Muscle of leg (tissue), 11 donors: ENCODE results near the gene PKMYT1. TPM values are rescaled to one million over a fixed set of nuclear protein-coding genes. Genes with fewer than 3 reads are reported as not detected.

ENCODE experiments used
- DNase-seq: peaks from one replicate; pipeline ENCODE4 v3.0.0; 2013
- H3K27ac ChIP-seq: one replicate; pipeline ENCODE4 v1.5.1; 2013; ENCODE audit warnings: mild to moderate bottlenecking, low read length, control low read depth
- H3K27me3 ChIP-seq: one replicate; pipeline ENCODE4 v1.6.1; 2013; ENCODE audit warnings: low read length; ENCODE audit not compliant: control insufficient read depth, insufficient read depth
- H3K36me3 ChIP-seq: one replicate; pipeline ENCODE4 v1.6.1; 2013; ENCODE audit warnings: low read length; ENCODE audit not compliant: control insufficient read depth, insufficient read depth
- H3K4me1 ChIP-seq: one replicate; pipeline ENCODE4 v1.6.1; 2013; ENCODE audit warnings: low read length; ENCODE audit not compliant: control insufficient read depth, insufficient read depth
- H3K4me3 ChIP-seq: one replicate; pipeline ENCODE4 v1.5.1; 2013; ENCODE audit warnings: low read length, control low read depth
- H3K9me3 ChIP-seq: replicated peaks from 2 replicates; pipeline ENCODE4 v1.6.1; 2013; ENCODE audit warnings: low read depth, low read length; ENCODE audit not compliant: control insufficient read depth
- WGBS: methylation state at CpG from one replicate; pipeline ENCODE4 v1.1.5; 2013; ENCODE audit warnings: missing lambda C conversion rate; ENCODE audit not compliant: insufficient coverage; 5-methylcytosine and 5-hydroxymethylcytosine counted together
- polyA plus RNA-seq, 8 donors: library from polyadenylated mRNA; unstranded; fragments of 120-200 nt; gene quantifications; one replicate each; pipeline versions ENCODE4 v1.2.1 to v1.2.3, GENCODE V29; 2013; ENCODE audit warnings: inconsistent platforms in 1 of 8, low replicate concordance in 1 of 8; ENCODE audit not compliant: insufficient read length in 8 of 8, insufficient read depth in 1 of 8
- total RNA-seq: library from RNA; stranded (reverse); fragments of 120-200 nt; gene quantifications from one replicate; pipeline ENCODE4 v1.2.4, GENCODE V29; 2013

Gene PKMYT1
- total and polyA plus RNA-seq, 9 donors, result 3.6 to 19.4 (median 14.1) TPM

GRCh38 chr16:2926650-2926999, 53.6 kb downstream of the PKMYT1 start:
- no CpG with 5 or more reads among the region's 5 CpGs for WGBS
- Histone ChIP-seq H3K36me3 (peaks cover 27% of the 10 kb centered on the region), H3K4me3 (no peak overlapping the region)

GRCh38 chr16:2925951-2926649, 54.1 kb downstream of the PKMYT1 start:
- Histone ChIP-seq H3K9me3 (no peaks in the 10 kb centered on the region), H3K27me3 (no peaks in the 10 kb centered on the region), H3K27ac (no peak overlapping the region), H3K4me1 (peaks cover 18% of the 10 kb centered on the region), H3K4me3 (no peak overlapping the region), H3K36me3 (peaks cover 22% of the 10 kb centered on the region)
- no peak for DNase-seq
- WGBS, result 50% methylated on average over 4 of the region's 9 CpGs

More at GRCh38 chr16:2926650-2926999, 53.6 kb downstream of the PKMYT1 start:
- no peak overlapping the region for H3K27ac ChIP-seq
- no peaks in the 10 kb centered on the region for H3K9me3 ChIP-seq
- H3K4me1 ChIP-seq, result peaks cover 18% of the 10 kb centered on the region
- DNase-seq, result no peak
- H3K27me3 ChIP-seq, result no peaks in the 10 kb centered on the region

GRCh38 chr16:2924901-2925755, 55.1 kb downstream of the PKMYT1 start:
- H3K36me3 ChIP-seq, result peaks cover 15% of the 10 kb centered on the region
- peak; percentile 26 for DNase-seq
- H3K27me3 ChIP-seq, result no peaks in the 10 kb centered on the region
- H3K27ac ChIP-seq, result peak overlapping the region; percentile 42
- H3K4me3 ChIP-seq, result no peak overlapping the region
- H3K4me1 ChIP-seq, result peaks cover 18% of the 10 kb centered on the region
- H3K9me3 ChIP-seq, result no peaks in the 10 kb centered on the region
- WGBS, result 38% methylated on average over 31 of the region's 42 CpGs

- WGBS, result 90% methylated on average over 2 of the region's 14 CpGs
- H3K36me3 ChIP-seq, result peaks cover 6% of the 10 kb centered on the region
- no peak for DNase-seq
Measured at GRCh38 chr16:2923481-2923880, 56.8 kb downstream of the PKMYT1 start.

More at GRCh38 chr16:2923481-2923880, 56.8 kb downstream of the PKMYT1 start:
- no peaks in the 10 kb centered on the region for H3K27me3 ChIP-seq
- no peak overlapping the region for H3K27ac ChIP-seq
- no peak overlapping the region for H3K4me3 ChIP-seq
- peaks cover 23% of the 10 kb centered on the region for H3K4me1 ChIP-seq
- no peaks in the 10 kb centered on the region for H3K9me3 ChIP-seq

Other genes starting within 250 kb of the PKMYT1 start
- gene SRRM2, start 227.8 kb downstream of the PKMYT1 start, total RNA-seq, result 103 TPM
- gene SRRM2, start 227.8 kb downstream of the PKMYT1 start, polyA plus RNA-seq, result 100 to 1,000 TPM; 377 to 610 (median 519) TPM
- gene ELOB, start 203.2 kb downstream of the PKMYT1 start, total RNA-seq, result 218 TPM
- 100 to 1,000 TPM; 162 to 228 (median 189) TPM for gene ELOB, start 203.2 kb downstream of the PKMYT1 start, polyA plus RNA-seq
- gene PRSS33, start 192.9 kb downstream of the PKMYT1 start, total RNA-seq, result not detected
- not detected for gene PRSS33, start 192.9 kb downstream of the PKMYT1 start, polyA plus RNA-seq
- gene PRSS41, start 182.0 kb downstream of the PKMYT1 start, total RNA-seq, result not detected
- gene PRSS41, start 182.0 kb downstream of the PKMYT1 start, polyA plus RNA-seq, result not detected
- gene PRSS21, start 163.2 kb downstream of the PKMYT1 start, total RNA-seq, result not detected
- gene PRSS21, start 163.2 kb downstream of the PKMYT1 start, polyA plus RNA-seq, result under 1 TPM in 2 of 8 donors, not detected in 6; 0.20 to 0.30 TPM
- gene ZG16B, start 150.1 kb downstream of the PKMYT1 start, total RNA-seq, result 0.49 TPM
- gene ZG16B, start 150.1 kb downstream of the PKMYT1 start, polyA plus RNA-seq, result under 1 TPM in 7 of 8 donors, not detected in 1; 0.28 to 0.61 (median 0.38) TPM
- not detected for gene PRSS22, start 122.3 kb downstream of the PKMYT1 start, total RNA-seq
- gene PRSS22, start 122.3 kb downstream of the PKMYT1 start, polyA plus RNA-seq, result under 1 TPM in 2 of 8 donors, not detected in 6; 0.94 TPM
- 22.0 TPM for gene FLYWCH2, start 97.2 kb downstream of the PKMYT1 start, total RNA-seq
- gene FLYWCH2, start 97.2 kb downstream of the PKMYT1 start, polyA plus RNA-seq, result 10 to 100 TPM; 13.8 to 23.3 (median 21.4) TPM
- 7.8 TPM for gene FLYWCH1, start 68.5 kb downstream of the PKMYT1 start, total RNA-seq
- 10 to 100 TPM; 13.9 to 28.5 (median 17.7) TPM for gene FLYWCH1, start 68.5 kb downstream of the PKMYT1 start, polyA plus RNA-seq
- 5.6 TPM for gene KREMEN2, start 16.2 kb downstream of the PKMYT1 start, total RNA-seq
- gene KREMEN2, start 16.2 kb downstream of the PKMYT1 start, polyA plus RNA-seq, result 10 to 100 TPM in 3 of 8 donors, 1 to 10 TPM in 5; 3.5 to 22.0 (median 9.1) TPM
- 4.3 TPM for gene PAQR4, start 11.1 kb downstream of the PKMYT1 start, total RNA-seq
- 10 to 100 TPM in 1 of 8 donors, 1 to 10 TPM in 7; 6.0 to 14.4 (median 9.3) TPM for gene PAQR4, start 11.1 kb downstream of the PKMYT1 start, polyA plus RNA-seq
- gene CLDN9, start 32.5 kb upstream of the PKMYT1 start, total RNA-seq, result 0.40 TPM
- gene CLDN9, start 32.5 kb upstream of the PKMYT1 start, polyA plus RNA-seq, result 1 to 10 TPM in 5 of 8 donors, under 1 TPM in 3; 0.36 to 3.0 (median 1.5) TPM
- gene CLDN6, start 37.7 kb upstream of the PKMYT1 start, total RNA-seq, result 0.09 TPM
- 1 to 10 TPM in 2 of 8 donors, under 1 TPM in 5, not detected in 1; 0.16 to 4.6 (median 0.43) TPM for gene CLDN6, start 37.7 kb upstream of the PKMYT1 start, polyA plus RNA-seq
- 39.8 TPM for gene TNFRSF12A, start 39.9 kb upstream of the PKMYT1 start, total RNA-seq
- gene TNFRSF12A, start 39.9 kb upstream of the PKMYT1 start, polyA plus RNA-seq, result 10 to 100 TPM; 26.4 to 65.2 (median 42.8) TPM
- 77.9 TPM for gene HCFC1R1, start 43.5 kb upstream of the PKMYT1 start, total RNA-seq
- gene HCFC1R1, start 43.5 kb upstream of the PKMYT1 start, polyA plus RNA-seq, result 100 to 1,000 TPM in 2 of 8 donors, 10 to 100 TPM in 6; 68.0 to 138 (median 91.4) TPM
- 15.0 TPM for gene THOC6, start 43.6 kb upstream of the PKMYT1 start, total RNA-seq
- 10 to 100 TPM; 19.6 to 25.5 (median 22.0) TPM for gene THOC6, start 43.6 kb upstream of the PKMYT1 start, polyA plus RNA-seq
- gene BICDL2, start 56.5 kb upstream of the PKMYT1 start, total RNA-seq, result not detected
- gene BICDL2, start 56.5 kb upstream of the PKMYT1 start, polyA plus RNA-seq, result under 1 TPM in 5 of 8 donors, not detected in 3; 0.02 to 0.66 (median 0.23) TPM
- gene MMP25, start 66.1 kb upstream of the PKMYT1 start, total RNA-seq, result 0.58 TPM
- 1 to 10 TPM; 1.4 to 3.0 (median 1.8) TPM for gene MMP25, start 66.1 kb upstream of the PKMYT1 start, polyA plus RNA-seq
- gene IL32, start 85.2 kb upstream of the PKMYT1 start, total RNA-seq, result 50.2 TPM
- 100 to 1,000 TPM in 6 of 8 donors, 10 to 100 TPM in 2; 28.9 to 166 (median 119) TPM for gene IL32, start 85.2 kb upstream of the PKMYT1 start, polyA plus RNA-seq
- gene ZSCAN10, start 118.8 kb upstream of the PKMYT1 start, total RNA-seq, result 0.13 TPM
- gene ZSCAN10, start 118.8 kb upstream of the PKMYT1 start, polyA plus RNA-seq, result under 1 TPM in 6 of 8 donors, not detected in 2; 0.12 to 0.44 (median 0.18) TPM
- gene ZNF205, start 132.1 kb upstream of the PKMYT1 start, total RNA-seq, result 14.1 TPM
- gene ZNF205, start 132.1 kb upstream of the PKMYT1 start, polyA plus RNA-seq, result 10 to 100 TPM; 12.0 to 15.4 (median 13.3) TPM
- 3.1 TPM for gene ZNF213, start 154.6 kb upstream of the PKMYT1 start, total RNA-seq
- 10 to 100 TPM in 5 of 8 donors, 1 to 10 TPM in 3; 9.4 to 14.0 (median 11.5) TPM for gene ZNF213, start 154.6 kb upstream of the PKMYT1 start, polyA plus RNA-seq
- gene OR1F1, start 207.8 kb upstream of the PKMYT1 start, total RNA-seq, result not detected
- not detected for gene OR1F1, start 207.8 kb upstream of the PKMYT1 start, polyA plus RNA-seq